NCI-H510A (cell line): ENCODE measurements around the gene CD79A.
"Not testable (repeated sequence)": the region's sequence is repeated elsewhere in the genome, so short reads cannot be mapped to it uniquely, and the experiment has no call there.

Source experiments
- DNase-seq: peaks from one replicate; lab custom pipeline; 2025; lab: John Stamatoyannopoulos, UW

CD79A gene

DNA sequence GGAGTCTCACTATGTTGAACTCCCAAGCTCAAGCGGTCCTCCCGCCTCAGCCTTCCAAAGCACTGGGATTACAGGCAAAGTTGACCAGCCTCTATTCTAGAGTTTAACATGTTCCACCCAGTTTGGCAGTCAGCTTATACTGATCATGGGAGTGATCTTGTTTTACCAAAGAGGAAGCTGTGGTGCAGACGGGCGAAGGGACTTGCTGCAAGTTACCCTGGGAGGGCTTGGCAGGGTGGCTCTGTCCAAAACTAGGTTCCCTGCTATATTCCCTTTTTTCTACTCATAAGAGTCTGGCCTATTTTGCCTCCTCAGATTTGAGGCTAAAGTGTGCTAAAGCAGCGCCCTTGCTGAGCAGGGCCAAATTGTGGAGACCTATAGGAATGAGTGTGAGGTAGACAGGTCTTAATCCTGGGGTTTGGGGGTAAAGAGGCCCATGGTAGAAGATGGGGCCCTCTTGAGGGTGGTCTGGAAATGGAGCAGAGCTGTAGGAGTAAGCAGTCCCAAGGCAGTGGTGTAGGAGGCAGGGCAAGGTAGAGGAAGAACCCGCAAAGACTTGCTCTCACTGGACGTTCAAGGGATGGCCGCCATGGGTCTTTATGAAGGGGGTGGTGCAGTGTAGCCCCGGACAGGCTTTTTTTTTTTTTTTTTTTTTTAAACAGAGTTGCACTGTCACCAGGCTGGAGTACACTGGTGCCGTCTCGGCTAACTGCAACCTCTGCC is 13.7 kb upstream of the CD79A start:
- DNase-seq: no peak

DNA sequence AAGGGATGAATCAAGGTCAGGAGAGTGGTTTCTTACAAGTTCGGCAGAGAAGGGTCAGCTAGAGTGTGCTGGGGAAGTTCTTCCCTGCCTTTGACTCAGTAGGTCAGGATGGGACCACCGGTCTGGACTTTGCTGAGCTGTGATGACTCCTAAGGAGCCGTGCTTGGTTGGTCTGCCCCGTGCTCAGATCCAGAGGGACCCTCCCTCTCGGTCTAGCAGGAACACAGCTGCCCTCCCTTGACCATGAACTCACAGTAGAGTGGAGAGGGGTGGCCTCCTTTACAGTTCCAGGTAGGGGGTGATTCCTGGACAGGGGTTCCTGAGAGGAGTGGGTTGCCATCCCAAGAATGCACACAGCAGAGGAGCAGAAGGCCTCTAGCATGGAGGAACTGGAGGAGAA is 12.7 kb upstream of the CD79A start:
- DNase-seq: no peak

DNA sequence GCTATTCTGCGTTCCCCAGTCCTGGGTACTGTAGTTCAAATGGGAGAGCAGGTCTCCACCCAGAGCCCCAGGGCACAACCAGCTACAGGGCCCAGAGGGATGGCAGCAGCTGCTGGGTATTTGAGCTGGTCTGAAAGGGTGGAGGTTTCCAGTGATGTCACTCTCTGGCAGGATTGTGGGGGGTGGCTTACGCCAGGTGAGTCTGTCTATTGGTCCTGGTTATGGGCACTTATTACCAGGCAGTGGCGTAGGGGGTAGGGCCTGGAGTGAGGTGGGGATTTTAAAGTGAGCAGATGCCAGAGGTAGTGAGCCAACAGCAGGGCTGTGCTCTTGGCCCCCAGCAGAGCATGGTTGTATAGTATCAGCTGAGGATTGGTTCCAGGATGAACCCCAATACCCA is 10.8 kb upstream of the CD79A start:
- peak; percentile 54 for DNase-seq

DNA sequence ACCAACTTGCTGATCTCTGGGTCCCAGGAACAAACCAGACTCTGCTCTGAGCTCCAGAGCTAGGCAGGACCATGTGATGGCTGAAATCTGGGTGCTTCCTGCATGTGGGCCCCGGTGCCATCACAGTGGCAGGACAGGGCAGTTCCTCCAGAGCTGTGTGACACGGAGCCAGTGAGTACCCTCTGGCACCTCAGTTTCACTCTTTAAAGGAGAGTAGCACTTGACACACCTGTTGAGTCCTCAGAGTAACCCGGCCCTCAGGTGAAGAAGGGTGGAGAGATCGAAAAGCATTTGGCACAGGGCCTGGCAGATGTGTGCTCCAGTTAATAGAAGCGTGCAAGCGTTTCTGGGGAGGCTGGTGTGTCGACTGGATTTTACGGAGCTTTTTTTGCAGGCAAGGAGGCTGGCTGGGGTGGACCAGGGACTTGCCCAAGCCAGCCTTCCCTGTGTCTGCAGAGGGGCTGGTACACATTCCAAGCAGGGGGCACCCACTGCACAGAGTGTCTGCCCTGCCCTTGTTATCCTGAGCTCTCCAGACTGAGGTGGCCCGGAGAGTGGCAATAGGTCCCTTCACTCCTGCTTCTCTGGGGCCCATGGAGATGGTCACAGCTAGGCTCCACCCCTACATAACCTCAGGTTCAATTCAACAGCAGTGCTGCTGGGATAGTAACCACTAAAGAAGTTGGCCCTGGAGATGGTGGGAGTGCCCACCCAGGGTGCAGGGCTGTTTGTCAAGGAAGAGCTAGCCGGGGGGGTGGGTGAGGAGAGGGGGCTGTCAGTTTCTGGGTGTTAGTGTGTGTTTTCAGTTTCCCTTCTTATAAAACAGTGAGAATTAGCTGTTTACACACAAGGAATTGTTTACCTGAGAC is 8.7 kb upstream of the CD79A start:
- DNase-seq: peak; percentile 59

DNA sequence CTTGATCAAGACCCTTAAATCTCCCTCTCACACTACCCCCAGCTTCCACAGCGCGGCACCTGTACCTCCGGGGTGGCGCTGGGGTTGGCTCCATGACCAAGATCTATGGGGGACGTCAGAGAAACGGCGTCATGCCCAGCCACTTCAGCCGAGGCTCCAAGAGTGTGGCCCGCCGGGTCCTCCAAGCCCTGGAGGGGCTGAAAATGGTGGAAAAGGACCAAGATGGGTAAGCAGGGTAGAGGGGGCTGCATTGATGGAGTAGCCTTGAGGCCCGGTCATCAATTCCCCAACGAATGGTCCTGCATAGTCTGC is 8.1 kb upstream of the CD79A start:
- DNase-seq: no peak

DNA sequence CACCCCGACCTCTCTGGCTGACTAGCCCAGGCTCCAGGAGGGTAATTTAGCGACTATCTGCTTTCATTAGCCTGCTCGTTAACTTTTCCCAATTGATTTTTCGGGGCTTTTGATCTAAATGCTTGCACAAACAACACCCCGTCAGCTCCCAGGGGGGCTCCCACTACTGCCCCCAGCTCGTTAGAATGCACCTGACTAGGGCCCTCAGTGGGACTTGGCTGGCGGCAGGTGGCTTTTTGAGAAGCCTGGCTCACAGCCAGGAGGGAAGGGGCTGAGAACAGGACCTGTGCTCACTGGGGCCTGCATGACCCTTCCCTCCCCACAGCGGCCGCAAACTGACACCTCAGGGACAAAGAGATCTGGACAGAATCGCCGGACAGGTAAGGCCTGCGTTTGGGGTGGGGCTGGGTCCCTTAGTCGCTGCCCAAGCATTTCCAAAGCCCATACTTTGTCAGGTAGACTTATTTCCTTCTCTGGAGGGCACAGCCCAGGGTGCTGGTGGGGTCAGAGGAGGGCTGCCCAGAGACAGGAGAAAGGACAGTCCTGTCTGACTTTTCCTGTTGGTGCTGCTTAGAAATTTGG is 7.6 kb upstream of the CD79A start:
- no peak for DNase-seq

DNA sequence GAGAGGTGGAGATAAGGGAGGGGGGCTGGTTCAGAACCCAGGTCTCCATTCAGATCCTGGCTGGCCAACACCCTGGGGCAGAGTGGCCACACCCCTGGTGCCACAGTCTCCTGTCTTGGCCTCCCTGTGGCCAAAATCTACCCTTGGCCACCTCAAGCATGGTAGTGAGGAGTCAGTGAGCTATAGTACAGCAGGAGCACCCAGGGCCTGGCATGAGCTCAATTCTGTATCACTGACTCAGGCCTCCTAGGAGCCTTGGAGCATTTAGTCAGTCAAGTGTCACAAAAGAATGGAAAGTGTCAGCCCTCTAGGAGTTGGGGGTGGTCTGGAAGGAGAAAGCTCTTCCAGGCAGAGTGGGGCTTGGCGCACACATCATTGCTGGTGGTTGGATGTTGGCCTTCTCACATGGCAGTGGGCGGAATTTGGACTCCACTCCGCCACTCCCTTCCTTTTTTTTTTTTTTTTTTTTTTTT is 6.6 kb upstream of the CD79A start:
- no peak for DNase-seq

DNA sequence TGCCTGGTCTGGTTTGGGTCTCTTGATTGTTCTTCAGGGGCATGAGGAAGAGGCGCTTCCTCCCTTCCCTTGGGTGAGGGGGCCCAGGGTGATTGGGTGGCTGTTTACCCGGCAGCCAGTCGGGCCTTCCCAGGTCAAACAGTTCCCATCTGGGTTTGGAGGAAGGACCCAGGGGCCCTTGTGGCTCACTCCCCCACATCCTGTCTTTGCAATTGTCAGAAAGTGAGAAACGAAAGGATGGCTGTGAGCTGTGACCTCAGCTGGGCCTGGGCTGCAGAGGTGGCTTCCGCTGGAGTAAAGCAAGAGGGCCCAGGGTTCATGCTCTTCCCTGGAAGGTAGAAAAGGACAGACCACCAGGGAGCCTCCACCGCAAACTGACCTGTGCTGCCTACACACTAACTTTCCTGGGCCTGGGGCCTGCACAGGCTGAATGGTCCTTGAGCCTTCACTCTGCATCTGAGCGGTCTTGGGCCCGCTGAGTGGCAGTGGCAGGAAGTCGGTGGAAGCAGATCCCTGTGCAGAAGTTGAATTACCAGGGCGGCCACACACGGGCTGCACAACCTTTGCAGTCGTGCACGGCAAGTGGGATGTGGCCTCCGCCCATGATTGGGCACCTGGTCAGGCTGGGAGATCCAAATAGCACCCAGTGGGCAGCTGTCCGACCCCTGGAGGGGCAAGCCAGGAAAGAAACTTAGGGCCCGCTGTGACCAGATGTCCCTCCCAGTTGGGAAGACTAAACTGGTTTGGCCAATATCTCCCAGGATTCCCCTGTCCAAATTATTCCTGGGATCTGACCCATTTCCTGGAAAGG is 5.3 kb upstream of the CD79A start:
- DNase-seq: no peak

DNA sequence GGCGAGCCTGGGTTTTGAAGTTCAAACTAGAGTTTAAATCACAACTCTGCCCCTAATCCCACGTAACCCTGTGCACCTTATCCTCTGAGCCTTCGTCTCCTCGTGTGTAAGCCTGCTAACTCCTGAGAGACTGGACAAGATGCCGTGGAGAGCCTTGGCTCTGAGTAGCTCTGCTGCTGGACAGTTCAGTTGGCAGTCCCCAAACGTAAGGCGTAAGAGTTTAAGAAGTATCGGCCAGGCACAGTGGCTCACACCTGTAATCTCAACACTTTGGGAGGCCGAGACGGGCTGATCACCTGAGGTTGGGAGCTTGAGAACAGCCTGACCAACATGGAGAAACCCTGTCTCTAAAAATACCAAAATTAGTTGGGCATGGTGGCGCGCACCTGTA is 4.7 kb upstream of the CD79A start:
- no peak for DNase-seq

DNA sequence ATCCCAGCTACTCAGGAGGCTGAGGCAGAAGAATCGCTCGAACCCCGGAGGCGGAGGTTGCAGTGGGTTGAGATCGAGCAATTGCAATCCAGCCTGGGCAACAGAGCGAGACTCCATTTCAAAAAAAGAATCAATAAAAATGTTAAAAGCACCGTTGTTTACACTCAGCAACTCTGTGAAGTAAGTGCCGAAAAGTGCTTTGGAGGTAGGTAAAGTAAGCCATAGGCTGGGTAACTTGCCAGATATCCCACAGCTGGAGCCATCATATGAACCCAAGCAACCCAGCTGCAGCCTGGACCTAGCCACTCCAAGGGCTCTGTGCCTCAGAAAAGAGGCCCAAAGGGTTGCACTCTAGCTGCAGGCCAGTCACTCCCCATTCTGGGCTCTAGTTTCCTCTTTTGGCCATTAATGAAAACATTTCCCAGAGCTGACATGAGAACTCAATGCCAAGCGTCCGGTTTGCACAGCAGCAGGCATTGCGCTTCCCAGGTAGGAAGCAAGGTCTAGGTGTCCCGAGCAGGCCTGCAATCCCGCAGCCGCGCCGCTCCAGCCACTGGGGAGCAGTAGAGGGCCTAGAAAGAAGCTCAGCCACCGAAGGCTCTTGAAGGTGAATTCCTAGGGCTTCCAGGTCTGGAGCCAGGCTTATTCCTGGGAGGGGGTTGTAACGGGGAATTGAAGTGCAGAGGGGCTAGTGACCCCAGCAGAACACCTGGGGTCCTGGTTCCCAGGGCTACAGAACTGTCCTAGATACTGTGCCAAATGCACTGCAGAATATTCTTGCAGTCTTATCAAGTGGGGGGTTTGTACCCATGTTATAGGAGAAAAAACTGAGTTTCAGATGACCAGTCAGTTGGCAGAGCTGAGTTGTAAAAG is 4.1 kb upstream of the CD79A start:
- DNase-seq: peak; percentile 54

DNA sequence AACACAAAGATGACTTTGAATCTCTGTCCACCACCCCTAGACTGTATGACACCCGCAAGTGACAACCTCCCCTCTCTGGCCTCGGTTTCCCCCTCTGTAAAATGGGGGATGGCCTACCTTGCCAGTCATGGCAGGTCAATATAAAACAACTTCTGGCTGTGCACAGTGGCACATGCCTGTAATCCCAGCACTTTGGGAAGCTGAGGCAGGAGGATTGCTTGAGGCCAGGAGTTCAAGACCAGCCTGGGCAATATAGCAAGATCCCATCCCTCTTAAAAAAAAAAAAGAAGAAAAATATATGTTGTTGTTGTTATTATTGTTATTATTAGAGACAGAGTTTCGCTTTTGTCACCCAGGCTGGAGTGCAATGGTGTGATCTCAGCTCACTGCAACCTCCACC is 1.1 kb upstream of the CD79A start:
- not testable (repeated sequence) for DNase-seq

DNA sequence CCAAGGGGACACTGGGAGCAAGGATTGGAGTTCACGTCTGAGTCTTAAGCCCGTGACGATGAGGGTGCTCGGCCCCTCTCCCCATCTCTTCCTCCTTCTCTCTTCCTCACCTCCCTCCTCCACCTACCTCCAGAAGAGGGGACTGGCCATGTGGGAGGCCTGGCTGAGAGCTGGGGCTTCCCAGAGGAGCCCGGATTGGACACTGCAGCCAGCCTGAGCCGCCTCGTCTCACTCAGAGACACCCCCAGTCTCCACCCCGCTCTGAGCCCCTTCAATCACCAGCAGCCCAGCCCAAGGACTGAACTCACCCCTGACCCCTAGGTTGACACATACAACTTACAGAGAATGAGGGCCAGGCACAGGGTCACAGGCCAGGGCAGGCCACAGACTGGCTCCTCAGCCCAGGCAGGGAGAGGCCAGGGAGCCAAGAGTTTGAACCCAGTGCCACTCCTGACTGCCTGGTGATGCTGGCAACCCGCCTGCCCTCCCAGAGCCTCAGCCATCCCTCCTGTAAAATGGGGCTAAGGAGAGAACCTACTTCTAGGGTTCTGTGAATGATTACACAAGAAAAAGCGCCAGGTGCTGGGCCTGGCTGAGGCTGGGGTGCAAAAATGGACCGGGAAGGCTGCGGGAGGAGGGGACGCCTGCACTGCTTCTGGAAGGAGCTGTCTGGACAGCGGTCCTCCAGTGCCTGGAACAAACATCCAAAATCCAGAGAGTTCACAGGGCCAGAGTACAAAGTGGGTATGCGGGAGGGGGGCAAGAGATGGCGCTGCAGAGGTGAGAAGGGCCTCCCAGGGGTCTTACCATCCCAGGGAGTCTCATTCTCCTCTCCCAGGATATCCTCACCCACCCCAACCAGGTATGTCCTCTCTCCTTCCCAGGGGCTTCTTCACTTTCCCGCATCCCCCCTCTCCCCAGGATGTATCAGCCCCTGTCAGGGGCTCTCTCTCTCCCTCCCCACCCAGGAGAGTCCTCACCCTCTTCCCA is 1.1 kb downstream of the CD79A start:
- no peak for DNase-seq

DNA sequence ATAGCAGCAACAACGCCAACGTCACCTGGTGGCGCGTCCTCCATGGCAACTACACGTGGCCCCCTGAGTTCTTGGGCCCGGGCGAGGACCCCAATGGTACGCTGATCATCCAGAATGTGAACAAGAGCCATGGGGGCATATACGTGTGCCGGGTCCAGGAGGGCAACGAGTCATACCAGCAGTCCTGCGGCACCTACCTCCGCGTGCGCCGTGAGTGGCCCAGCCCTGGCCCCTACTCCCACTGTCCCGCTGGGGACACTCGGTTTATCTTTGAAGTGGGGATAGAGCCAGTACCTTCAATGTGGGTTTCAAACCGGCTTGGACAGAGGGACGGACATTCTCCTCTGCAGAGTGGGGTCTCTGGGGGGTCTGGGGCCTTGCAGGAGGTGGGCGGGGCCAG is 2.0 kb downstream of the CD79A start:
- no peak for DNase-seq

DNA sequence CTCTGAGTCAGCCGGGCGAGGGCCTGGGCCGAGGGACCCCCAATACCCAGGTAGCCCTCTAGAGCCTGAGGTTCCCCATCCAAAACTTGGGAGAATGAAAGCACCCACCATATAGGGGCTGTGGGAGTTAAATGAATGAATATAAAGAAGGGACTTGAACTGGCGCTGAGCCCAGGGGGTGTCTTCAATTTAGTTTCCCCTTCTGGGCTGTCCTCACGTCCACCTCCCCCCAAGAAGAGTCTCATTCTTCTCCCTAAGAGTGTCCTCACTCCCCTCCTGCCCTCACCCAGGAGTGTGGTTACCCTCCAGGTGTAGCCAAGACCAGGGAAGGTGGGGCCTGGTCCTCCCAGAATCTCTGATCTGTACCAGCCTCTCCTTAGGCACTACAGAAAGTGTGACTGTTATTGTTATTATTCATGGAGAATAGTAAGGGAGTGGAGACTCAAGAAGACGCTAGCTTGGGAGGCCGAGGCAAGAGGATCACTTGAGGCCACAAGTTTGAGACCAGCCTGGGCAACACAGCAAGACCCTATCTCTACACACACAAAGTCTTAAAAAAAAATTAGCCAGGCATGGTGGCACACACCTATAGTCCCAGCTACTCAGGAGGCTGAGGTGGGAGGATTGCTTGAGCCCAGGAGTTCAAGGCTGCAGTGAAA is 2.7 kb downstream of the CD79A start:
- DNase-seq: no peak

DNA sequence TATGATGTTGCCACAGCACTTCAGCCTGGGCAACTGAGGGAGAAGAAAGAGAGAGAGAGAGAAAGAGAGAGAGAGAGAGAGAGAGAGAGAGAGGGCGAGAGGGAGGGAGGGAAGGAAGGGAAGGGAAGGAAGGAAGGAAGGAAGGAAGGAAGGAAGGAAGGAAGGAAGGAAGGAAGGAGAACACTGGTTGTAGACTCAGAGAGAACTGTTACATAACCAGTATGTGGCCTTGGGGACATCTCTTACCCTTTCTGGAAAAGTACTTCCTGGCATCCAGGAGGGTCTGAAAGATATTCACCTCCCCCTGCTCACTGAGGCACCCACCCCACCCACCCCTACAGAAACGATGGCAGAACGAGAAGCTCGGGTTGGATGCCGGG is 3.2 kb downstream of the CD79A start:
- no peak for DNase-seq

DNA sequence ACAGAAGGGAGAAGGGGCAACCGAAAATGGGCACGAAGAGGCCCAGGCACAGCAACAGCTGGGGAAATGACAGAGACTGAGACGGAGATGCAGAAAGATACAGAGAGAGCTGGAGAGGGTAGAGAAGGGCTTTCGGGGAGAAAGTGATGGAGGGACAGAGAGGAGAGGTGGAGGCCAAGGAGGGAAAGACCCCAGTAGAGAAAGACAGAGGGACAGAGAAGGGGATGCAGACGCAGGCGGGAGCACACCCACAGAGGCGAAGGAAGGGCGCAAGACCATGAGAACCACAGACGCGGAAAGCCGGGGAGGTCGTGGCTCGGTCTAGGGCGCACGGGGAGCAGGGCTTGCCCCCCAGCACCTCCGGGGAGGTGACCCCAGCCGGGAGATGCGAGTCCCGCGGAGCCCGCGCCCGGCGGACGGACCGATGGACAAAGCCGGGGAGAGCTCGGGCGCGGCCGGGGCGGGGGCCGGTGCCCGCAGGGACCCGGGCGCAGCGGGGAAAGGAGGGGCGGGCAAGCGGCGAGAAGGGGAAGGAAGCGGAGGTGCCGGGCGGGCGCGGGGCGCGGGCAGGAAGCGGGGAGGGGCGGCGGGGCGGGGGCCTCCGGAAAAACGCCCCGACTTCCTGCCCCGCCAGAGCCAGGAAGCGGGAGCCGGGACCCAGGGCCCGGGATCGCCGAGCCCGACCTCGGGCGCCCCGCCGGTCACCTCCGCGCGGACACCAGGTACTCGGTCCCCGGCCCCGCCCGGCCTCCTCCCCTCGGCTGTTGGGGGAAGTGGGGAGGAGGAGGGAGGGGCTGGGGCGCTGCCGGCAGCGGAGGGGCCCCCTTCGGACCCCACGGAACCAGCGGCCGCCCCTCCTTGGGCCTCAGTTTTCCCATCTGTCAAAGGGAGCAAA is 5.7 kb downstream of the CD79A start, which contains the start of gene ARHGEF1:
TSS of gene ARHGEF1 (plus strand) at position 617 of the 895 bp plus-strand sequence. CDS start 4,899 bp downstream, outside the sequence.
- no peak for DNase-seq

DNA sequence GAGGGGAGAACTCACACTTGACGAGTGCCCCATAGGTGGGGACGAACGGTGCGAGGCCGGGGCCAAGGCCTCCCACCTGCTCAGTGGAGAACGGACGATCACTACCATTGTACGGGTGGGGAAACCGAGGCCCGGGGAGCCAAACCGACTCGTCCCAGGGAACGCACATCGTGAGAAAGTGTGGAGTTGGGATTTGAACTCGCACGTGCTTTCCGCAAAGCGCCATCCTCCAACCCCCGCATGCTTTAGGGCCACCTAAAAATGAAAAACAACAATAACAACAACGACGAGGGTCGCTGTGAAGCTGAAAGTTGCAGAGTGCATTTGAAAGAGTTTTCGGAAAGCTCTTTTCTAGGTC is 6.4 kb downstream of the CD79A start:
- DNase-seq: no peak
